Skin of body (tissue), 2 donors: Measurements from ENCODE around the gene ERN1. TPM values are rescaled to one million over a fixed set of nuclear protein-coding genes. Genes with fewer than 3 reads are reported as not detected.

Experiments used
- DNase-seq: peaks from one replicate; lab custom pipeline; 2025; lab: John Stamatoyannopoulos, UW
- total RNA-seq: library from RNA; depleted of rRNA; stranded (reverse); fragments of >200 nt; gene quantifications from one replicate; pipeline ENCODE4 v1.2.3, GENCODE V29; 2014

ERN1 gene
- total RNA-seq, 1 donor from 2014 or later: 9.3 TPM

- no peak for DNase-seq
Measured at GRCh38 chr17:64084940-64085649, 44.8 kb downstream of the ERN1 start.

- no peak for DNase-seq
Measured at GRCh38 chr17:64084086-64084939, 45.6 kb downstream of the ERN1 start.

- DNase-seq: no peak
Measured at GRCh38 chr17:64083563-64084085, 46.3 kb downstream of the ERN1 start.

GRCh38 chr17:64083093-64083492 lies 46.9 kb downstream of the ERN1 start:
- no peak for DNase-seq

GRCh38 chr17:64081802-64082799 lies 47.8 kb downstream of the ERN1 start:
- no peak for DNase-seq

GRCh38 chr17:64080174-64080618 lies 49.7 kb downstream of the ERN1 start:
- DNase-seq: no peak

GRCh38 chr17:64077379-64077778 lies 52.6 kb downstream of the ERN1 start:
- DNase-seq: no peak

DNA sequence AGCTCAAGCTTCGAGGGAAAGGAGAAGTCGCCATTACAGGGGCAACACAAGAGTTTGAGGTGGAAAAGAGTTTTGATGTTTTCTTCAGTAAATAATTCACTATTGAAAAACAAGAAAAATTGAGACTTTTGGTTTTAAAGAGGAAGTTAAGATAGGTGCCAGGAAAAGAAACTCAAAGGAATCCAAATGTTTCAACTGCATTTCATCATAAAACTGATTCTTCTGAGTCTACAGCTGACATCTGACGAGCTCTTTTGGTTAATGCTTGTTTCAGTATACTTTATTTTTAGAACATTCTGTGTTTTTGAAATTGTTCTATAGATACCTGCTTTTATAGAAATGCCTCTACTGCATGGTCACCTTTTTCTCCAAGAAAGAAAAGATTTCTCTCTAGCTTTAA lies 54.0 kb downstream of the ERN1 start:
- DNase-seq: no peak

DNA sequence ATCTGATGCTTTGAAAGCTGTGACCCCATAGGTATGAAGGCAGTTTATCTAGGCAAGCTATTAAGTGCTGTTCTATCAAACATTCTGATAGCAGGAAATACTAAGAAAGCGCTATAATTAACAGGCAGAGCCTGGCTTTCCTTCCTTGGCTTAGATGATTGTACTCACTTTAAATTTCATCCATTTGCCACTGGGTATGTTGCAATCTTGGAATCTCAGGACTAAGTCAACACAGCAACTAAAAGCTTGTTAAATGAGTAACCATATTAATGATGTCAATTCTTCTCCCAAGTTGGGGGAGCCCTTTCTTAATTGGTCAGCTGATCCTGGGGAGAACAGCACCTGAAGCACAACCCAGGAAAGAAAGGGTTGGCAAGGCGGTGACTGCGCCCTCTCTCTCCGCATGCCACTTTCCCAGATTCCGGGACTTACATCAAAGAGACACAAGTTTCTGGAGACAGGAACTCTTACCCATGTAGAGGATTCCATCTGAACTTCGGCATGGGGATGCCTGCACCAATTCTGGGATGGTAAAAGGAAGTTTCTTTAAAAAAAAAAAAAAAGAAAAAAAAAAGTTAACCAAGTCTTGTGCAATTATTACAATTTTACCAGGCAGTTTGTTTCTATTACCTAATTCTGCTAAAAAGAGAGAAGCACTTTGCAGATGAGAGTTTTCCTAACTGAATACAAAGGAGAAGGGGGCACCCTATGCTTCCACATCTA lies 55.1 kb downstream of the ERN1 start:
- DNase-seq: no peak

DNA sequence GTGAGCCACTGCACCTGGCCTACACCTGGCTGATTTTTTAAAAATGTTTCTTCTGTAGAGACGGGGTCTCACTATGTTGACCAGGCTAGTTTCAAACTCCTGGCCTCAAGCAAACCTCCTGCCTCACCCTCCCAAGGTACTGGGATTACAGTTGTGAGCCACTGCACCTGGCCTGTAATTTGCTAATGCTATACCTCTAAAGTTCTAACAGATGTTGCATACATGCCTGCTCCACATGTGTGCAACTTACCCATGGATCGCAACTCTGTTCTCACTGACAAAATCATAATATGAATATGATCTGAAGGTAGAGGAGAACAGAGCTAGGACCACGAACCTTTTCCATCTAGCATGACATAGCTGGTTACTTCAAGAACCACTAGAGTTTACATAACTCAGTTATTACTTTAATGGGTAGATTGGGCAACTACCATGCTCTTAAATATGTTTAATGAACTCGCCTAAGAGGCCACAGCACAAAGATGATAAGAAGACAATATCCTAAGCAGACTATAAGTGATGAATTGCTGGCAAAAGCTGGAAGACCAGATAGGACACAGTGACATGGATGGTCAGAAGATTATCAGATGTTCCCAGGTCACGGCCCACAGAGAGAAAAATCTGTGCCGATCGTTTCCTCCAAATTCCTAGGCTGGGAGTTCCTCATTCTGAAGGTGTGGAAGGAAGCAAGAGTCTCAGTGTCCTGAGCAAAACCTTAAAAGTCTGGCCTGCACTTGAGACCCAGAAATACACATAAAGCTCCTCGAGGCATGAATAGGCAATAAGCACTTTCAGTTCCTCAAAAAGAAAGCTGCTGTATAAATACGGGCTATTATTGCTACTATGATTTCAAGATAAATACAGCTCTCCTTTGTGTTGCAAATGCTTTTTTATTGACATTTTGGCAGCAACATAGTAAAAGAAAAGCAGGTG lies 55.9 kb downstream of the ERN1 start:
- no peak for DNase-seq

GRCh38 chr17:64071111-64071510 lies 58.8 kb downstream of the ERN1 start:
- DNase-seq: no peak

- DNase-seq: no peak
Measured at GRCh38 chr17:64070213-64070612, 59.7 kb downstream of the ERN1 start.

DNA sequence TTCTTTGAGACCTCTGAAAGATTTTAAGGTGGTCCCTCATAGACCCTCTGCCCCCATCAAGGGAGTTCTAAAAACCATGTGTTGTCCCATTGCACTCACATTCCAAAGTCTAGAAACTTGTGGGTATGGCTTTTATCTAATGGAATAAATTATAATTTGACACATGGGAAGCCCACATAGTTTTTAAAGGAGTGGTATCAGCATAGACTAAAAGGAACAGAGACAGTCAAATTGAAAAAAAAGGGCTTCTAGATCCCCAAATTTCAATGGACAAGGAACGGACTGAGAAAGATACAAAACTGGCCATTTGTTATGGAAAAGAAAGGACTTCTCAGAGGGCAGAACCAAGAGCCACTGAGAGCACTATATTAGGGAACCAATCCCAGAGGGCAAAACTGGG lies 60.8 kb downstream of the ERN1 start:
- DNase-seq: no peak

DNA sequence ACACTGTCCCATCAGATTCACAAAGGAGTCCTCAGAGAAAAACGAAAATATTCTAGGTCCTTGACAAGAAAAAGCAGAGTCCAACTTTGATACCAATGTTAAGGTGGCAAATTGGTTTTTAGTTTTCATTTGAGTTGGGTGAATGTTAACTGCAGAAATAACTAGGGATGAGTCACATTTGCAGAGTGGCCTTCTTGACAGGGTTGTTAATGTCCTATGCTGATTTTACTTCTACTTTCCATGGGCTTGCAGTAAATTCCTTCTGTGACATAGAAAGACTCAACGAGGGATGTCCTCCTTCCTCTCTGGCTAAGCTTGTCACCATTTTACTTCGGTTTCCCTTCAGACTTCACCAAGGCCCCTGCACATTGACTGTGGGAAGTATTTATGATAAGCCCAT lies 62.3 kb downstream of the ERN1 start:
- DNase-seq: no peak

DNA sequence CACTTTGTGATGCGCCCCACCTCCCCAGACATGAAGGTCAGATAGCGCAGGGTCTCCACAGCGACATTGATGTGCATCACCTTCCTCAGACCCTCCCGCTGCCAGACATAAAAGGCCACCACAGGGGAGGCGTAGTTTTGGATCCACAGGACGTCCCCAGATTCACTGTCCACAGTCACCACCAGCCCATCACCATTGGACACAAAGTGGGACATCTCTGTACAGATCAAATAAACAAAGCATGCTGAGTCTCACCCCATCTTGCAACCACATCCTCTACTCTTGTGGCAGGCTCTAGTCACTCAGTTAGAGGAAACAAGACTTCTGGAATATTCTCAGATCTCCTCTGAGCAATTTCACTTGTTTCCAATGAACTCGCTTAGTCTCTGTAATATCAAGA lies 63.2 kb downstream of the ERN1 start:
- DNase-seq: no peak

DNA sequence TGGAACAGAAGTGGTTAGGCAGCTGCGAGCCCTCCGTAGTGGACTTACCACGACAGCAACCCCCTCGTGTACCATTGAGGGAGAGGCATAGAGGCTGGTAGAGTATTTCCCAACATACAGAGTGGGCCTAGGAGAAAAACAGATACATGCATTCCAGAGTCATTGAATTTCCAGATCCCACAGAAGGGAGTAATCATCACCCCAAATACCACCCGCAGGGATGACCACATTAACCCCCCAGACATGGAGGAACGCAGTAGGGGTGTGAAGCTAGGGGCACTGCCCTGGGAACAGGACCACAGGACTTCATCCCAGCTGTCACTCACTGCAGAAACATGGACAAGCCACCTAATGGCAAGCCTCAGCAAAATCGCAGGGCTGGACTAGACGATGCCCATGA lies 64.8 kb downstream of the ERN1 start:
- DNase-seq: no peak

- DNase-seq: no peak
Measured at GRCh38 chr17:64064331-64064730, 65.6 kb downstream of the ERN1 start.

DNA sequence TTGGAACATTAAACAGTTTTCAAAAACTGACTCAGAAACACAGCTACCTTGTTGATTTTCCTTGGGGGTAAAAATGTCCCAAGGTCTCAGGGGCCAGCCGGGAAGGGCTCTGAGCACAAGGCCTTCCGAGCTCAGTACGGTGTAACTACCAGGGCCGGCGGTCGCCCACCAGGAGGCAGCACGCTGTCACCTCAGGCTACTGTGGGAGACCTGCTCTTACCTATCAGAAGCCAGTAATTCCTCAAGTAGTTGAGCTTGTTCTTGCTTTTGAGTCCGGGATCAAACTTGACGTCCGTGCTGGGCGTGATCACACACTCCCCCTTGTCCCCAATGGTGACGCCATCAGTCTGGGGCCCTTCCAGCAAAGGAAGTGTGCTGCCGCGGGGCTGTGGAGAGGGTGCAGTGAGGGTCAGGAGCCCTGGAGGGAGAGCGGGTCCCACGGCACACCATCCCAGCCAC lies 66.1 kb downstream of the ERN1 start:
- DNase-seq: no peak

DNA sequence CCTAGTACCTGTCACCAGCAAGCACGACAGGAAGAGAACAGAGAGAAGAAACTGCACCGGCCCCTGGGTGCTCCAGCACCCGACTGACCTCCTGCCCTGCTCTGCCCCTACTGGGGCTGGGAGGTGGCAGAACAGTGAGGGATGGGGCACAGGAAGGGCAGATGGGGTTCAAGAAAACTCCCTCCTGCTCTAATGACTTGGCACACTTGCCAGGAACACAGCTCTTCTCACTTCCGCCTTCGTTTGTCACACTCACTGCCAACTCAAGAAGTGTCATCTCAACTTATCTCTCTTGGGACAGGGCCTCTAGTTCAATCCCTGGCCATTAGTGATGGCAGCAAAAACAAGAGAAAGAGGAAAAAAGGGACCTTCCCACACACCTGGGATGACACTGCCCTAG lies 66.9 kb downstream of the ERN1 start:
- no peak for DNase-seq
